BE2C (cell line): ENCODE data around the gene CPLANE1. TPM values are rescaled to one million over a fixed set of nuclear protein-coding genes. Genes with fewer than 3 reads are reported as not detected.
"Not testable (repeated sequence)": the region's sequence is repeated elsewhere in the genome, so short reads cannot be mapped to it uniquely, and the experiment has no call there.

Experiments
- DNase-seq: peaks from one replicate; pipeline ENCODE4 v3.0.0-alpha.2; 2020
- H3K27me3 ChIP-seq: fragments of 250-450 bp; sonication (Bioruptor Pico); 2 replicates; pipeline ENCODE4 v1.5.1; 2020; ENCODE audit warnings: mild to moderate bottlenecking
- H3K36me3 ChIP-seq: fragments of 250-450 bp; sonication (Bioruptor Pico); 2 replicates; pipeline ENCODE4 v1.5.1; 2020; ENCODE audit warnings: mild to moderate bottlenecking
- H3K4me1 ChIP-seq: fragments of 250-450 bp; sonication (Bioruptor Pico); 2 replicates; pipeline ENCODE4 v1.5.1; 2020
- H3K4me3 ChIP-seq: 2 replicates; pipeline ENCODE4 v1.5.1; 2011; ENCODE audit warnings: low read depth, low read length
- H3K9me3 ChIP-seq: fragments of 250-450 bp; sonication (Bioruptor Pico); 2 replicates; pipeline ENCODE4 v1.5.1; 2020
- CTCF ChIP-seq: IDR thresholded peaks from 2 replicates; pipeline ENCODE4 v1.5.1; 2012; ENCODE audit warnings: mild to moderate bottlenecking, low read depth, low read length
- polyA plus RNA-seq: library from polyadenylated mRNA; unstranded; fragments of >200 nt; gene quantifications from one replicate; pipeline ENCODE4 v1.2.1, GENCODE V29; 2012; ENCODE audit warnings: low read depth, missing spikeins; ENCODE audit not compliant: insufficient read length, insufficient read depth

Gene CPLANE1
- 8.7 TPM for polyA plus RNA-seq

- Histone ChIP-seq H3K4me3 (peak within 1 kb of the TSS; percentile 73), H3K9me3 (no peaks in the 10 kb centered on the region), H3K4me1 (no peaks in the 10 kb centered on the region; the same call in 1 of the 2 replicates), H3K27me3 (no peaks in the 10 kb centered on the region), H3K36me3 (no peaks in the 10 kb centered on the region)
- no peak for TF ChIP-seq CTCF
- peak; percentile 88 for DNase-seq
Measured at GRCh38 chr5:37248970-37249814, at the start of gene CPLANE1. CPLANE1 (minus strand) TSS chr5:37249376; CDS start chr5:37247698, 1,678 bp downstream.

GRCh38 chr5:37296313-37296712, 47.1 kb upstream of the CPLANE1 start:
- DNase-seq, H3K4me3 ChIP-seq, H3K9me3 ChIP-seq, H3K27me3 ChIP-seq, H3K4me1 ChIP-seq: not testable (repeated sequence)
- peaks cover 73% of the 10 kb centered on the region for H3K36me3 ChIP-seq

GRCh38 chr5:37283214-37283820, 34.1 kb upstream of the CPLANE1 start:
- no peaks in the 10 kb centered on the region for H3K9me3 ChIP-seq
- H3K36me3 ChIP-seq: no peaks in the 10 kb centered on the region
- no peak for TF ChIP-seq CTCF
- no peaks in the 10 kb centered on the region for H3K27me3 ChIP-seq
- DNase-seq: no peak
- no peak overlapping the region for H3K4me3 ChIP-seq
- no peaks in the 10 kb centered on the region for H3K4me1 ChIP-seq

DNA sequence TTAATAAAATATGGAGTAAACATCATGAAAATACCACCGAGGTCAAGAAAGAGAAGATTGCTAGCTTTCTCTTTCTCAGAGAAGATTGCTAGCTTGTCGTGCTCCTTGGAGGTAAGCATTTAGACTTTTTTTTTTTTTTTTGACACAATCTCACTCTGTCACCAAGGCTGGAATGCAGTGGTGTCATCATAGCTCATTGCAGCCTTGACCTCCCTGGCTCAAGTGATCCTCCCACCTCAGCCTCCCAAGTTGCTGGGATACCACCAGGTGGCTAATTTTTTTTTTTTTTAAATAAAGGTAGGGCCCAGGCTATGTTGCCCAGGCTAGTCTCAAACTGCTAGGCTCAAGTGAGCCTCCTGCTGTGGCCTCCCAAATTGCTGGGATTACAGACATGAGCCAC, 26.3 kb upstream of the CPLANE1 start:
- no peaks in the 10 kb centered on the region for H3K27me3 ChIP-seq
- H3K9me3 ChIP-seq: no peaks in the 10 kb centered on the region
- no peak for DNase-seq
- TF ChIP-seq CTCF: no peak
- H3K36me3 ChIP-seq: no peaks in the 10 kb centered on the region
- H3K4me1 ChIP-seq: no peaks in the 10 kb centered on the region
- H3K4me3 ChIP-seq: no peak overlapping the region

DNA sequence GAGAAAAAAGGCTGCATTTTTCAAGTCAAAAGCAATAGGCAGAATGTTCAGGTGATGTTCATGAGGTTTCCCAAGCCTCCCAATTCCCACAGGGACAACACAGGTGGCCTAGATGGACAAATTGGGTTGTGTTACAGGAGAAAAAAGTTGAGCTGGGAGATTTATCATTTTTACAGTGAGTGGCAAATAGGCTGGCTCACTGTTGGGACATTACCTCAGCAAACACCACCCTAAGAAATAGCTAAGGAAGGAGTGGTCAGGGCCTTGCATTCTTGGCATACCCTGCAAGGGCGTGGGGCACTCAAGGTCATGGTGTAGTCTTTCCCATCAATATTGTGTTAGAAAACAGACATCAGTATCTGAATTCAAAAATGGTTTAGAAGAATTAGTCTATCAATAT, 23.3 kb upstream of the CPLANE1 start:
- no peak for TF ChIP-seq CTCF
- no peaks in the 10 kb centered on the region for H3K36me3 ChIP-seq
- H3K9me3 ChIP-seq: peaks cover 6% of the 10 kb centered on the region; the same call in 1 of the 2 replicates
- H3K4me3 ChIP-seq: no peak overlapping the region
- H3K4me1 ChIP-seq: no peaks in the 10 kb centered on the region
- no peaks in the 10 kb centered on the region for H3K27me3 ChIP-seq
- DNase-seq: no peak

GRCh38 chr5:37268100-37268499, 18.9 kb upstream of the CPLANE1 start:
- DNase-seq, H3K27me3 ChIP-seq, H3K4me3 ChIP-seq, H3K4me1 ChIP-seq, H3K36me3 ChIP-seq, H3K9me3 ChIP-seq: not testable (repeated sequence)

DNA sequence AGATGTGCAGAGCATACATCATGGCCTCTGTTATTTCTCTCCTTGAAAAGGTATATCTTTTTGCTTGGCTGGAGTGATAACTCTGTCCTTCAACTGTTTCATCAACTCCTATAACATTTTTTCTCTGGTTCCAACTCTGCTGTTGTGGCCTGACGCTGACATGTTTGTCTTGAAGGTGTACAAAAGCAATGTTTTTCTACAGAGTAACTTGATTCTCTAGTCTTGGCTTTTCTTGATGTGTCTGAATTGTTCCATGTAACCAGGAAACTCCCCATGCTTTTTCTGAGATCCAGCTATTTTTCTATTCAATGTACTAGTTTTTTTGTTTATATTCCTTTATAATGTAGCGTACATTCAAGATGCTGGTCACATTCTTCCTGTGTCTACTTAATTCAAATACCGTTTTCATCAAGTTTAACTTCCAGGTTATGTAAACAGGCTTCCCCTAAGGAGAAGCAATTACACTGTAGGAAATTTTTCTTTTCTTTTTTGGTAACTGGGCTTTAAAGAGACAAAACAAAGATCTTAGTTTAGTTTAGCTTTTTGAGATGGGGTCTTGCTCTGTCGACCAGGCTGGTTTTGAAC, 6.7 kb upstream of the CPLANE1 start:
- no peaks in the 10 kb centered on the region for H3K9me3 ChIP-seq
- no peak for DNase-seq
- H3K27me3 ChIP-seq: no peaks in the 10 kb centered on the region
- H3K36me3 ChIP-seq: no peaks in the 10 kb centered on the region
- no peak overlapping the region for H3K4me3 ChIP-seq
- no peak for TF ChIP-seq CTCF
- no peaks in the 10 kb centered on the region for H3K4me1 ChIP-seq
